BLaER1 (cell line): ENCODE data around the gene SLC37A4.
A peak's percentile ranks its signal among the peaks of the same experiment; 100 is the strongest.
"Not testable (repeated sequence)": the region's sequence is repeated elsewhere in the genome, so short reads cannot be mapped to it uniquely, and the experiment has no call there.

ENCODE experiments used
- H3K27ac ChIP-seq: shearing (Covaris generic); formaldehyde crosslinking; 2 replicates; pipeline ENCODE4 v1.8.1; 2022
- H3K27me3 ChIP-seq: shearing (Covaris generic); formaldehyde crosslinking; 2 replicates; pipeline ENCODE4 v1.8.1; 2022
- H3K36me3 ChIP-seq: shearing (Covaris generic); formaldehyde crosslinking; 2 replicates; pipeline ENCODE4 v1.8.1; 2022
- H3K4me1 ChIP-seq: shearing (Covaris generic); formaldehyde crosslinking; 2 replicates; pipeline ENCODE4 v1.8.1; 2022
- H3K4me2 ChIP-seq: shearing (Covaris generic); formaldehyde crosslinking; 2 replicates; pipeline ENCODE4 v1.8.1; 2022
- H3K4me3 ChIP-seq: shearing (Covaris generic); formaldehyde crosslinking; 2 replicates; pipeline ENCODE4 v1.8.1; 2022
- H3K9ac ChIP-seq: shearing (Covaris generic); formaldehyde crosslinking; 2 replicates; pipeline ENCODE4 v1.8.1; 2022
- H3K9me3 ChIP-seq: shearing (Covaris generic); formaldehyde crosslinking; 2 replicates; pipeline ENCODE4 v1.8.1; 2022
- H4K20me1 ChIP-seq: shearing (Covaris generic); formaldehyde crosslinking; 2 replicates; pipeline ENCODE4 v1.8.1; 2022
- Cebpa-rat ChIP-seq: shearing (Covaris generic); IDR thresholded peaks from 2 replicates; pipeline ENCODE4 v1.8.1; 2022

The SLC37A4 gene

GRCh38 chr11:119042927-119043326 is 12.2 kb upstream of the SLC37A4 start:
- Histone ChIP-seq H4K20me1 (peaks cover under 1% of the 10 kb centered on the region; the same call in 1 of the 2 replicates), H3K9me3 (no peaks in the 10 kb centered on the region), H3K27ac (no peak overlapping the region), H3K27me3 (no peaks in the 10 kb centered on the region), H3K4me3 (no peak overlapping the region), H3K4me1 (peaks cover 13% of the 10 kb centered on the region), H3K9ac (no peak overlapping the region), H3K36me3 (peaks cover 37% of the 10 kb centered on the region), H3K4me2 (no peak overlapping the region)
- no peak for TF ChIP-seq Cebpa-rat

- H3K4me2 ChIP-seq, result no peak overlapping the region
- H3K27ac ChIP-seq, result no peak overlapping the region
- no peaks in the 10 kb centered on the region; the same call in 1 of the 2 replicates for H4K20me1 ChIP-seq
- peaks cover 13% of the 10 kb centered on the region for H3K4me1 ChIP-seq
- H3K4me3 ChIP-seq, result no peak overlapping the region
- H3K9me3 ChIP-seq, result no peaks in the 10 kb centered on the region
- TF ChIP-seq Cebpa-rat, result no peak
- H3K36me3 ChIP-seq, result peaks cover 28% of the 10 kb centered on the region
- no peak overlapping the region for H3K9ac ChIP-seq
- no peaks in the 10 kb centered on the region for H3K27me3 ChIP-seq
These were observed 11.3 kb upstream of the SLC37A4 start for GRCh38 chr11:119041821-119042514.

- not testable (repeated sequence) for H3K4me3 ChIP-seq, H3K9ac ChIP-seq, H3K27ac ChIP-seq, H3K9me3 ChIP-seq, H3K27me3 ChIP-seq, H3K36me3 ChIP-seq, H4K20me1 ChIP-seq
- H3K4me1 ChIP-seq, result peaks cover 13% of the 10 kb centered on the region
- H3K4me2 ChIP-seq, result peak overlapping the region; percentile 49
These were observed 8.8 kb upstream of the SLC37A4 start for GRCh38 chr11:119039471-119039870.

DNA sequence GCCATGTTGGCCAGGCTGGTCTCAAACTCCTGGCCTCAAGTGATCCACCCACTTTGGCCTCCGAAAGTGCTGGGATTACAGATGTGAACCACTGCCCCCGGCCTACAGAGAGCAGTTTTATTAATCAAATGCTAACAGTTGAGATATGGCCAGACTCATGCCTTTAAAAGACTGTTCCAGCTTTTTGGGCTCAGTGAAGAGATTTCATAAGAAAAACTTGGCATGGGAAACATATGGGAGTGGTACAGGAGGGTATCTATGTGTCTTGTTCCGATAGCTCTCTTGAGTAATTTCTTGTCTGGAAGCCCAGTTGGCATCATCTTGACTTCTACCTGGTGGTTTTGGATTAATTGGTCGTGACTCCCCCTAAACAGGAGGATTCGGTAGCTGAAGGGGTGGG is 8.2 kb upstream of the SLC37A4 start:
- Histone ChIP-seq H3K4me1 (peaks cover 17% of the 10 kb centered on the region), H3K4me3 (no peak overlapping the region), H4K20me1 (no peaks in the 10 kb centered on the region), H3K27ac (no peak overlapping the region), H3K4me2 (peak overlapping the region; percentile 49; the same call in 1 of the 2 replicates), H3K36me3 (no peaks in the 10 kb centered on the region), H3K9me3 (no peaks in the 10 kb centered on the region), H3K27me3 (no peaks in the 10 kb centered on the region), H3K9ac (no peak overlapping the region)
- no peak for TF ChIP-seq Cebpa-rat

DNA sequence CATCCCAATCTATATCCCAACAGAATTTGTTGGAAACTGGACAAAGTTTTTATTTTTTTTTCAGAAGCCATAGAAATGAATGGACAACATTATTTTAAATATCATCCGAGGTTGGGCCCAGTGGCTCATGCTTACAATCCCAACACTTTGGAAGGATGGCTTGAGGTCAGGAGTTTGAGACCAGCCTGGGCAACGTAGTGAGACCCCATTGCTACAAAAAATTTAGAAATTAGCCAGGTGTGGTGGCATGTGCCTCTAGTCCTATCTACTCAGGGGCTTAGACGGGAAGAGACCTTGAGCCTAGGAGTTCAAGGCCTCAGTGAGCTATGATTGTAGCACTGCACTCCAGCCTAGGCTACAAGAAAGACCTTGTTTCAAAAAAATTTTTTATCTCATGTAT is 4.1 kb upstream of the SLC37A4 start:
- no peak for TF ChIP-seq Cebpa-rat

DNA sequence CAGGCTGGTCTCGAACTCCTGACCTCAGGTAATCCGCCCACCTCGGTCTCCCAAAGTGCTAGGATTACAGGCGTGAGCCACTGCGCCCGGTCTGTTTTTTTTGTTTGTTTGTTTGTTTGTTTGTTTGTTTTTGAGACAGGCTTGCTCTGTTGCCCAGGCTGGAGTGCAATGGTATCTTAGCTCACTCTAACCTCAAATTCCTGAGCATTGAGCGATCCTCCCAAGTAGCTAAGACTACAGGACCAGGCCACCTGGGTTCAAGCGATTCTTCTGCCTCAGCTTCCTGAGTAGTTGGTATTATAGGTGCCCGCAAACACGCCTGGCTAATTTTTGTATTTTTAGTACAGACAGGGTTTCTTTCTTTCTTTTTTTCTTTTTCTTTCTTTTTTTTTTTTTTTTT is 2.7 kb upstream of the SLC37A4 start:
- Histone ChIP-seq H3K4me2 (peak overlapping the region; percentile 42), H3K4me1 (peaks cover 30% of the 10 kb centered on the region)
- not testable (repeated sequence) for H3K27ac ChIP-seq, H3K9me3 ChIP-seq, H3K27me3 ChIP-seq, H3K9ac ChIP-seq, H4K20me1 ChIP-seq, H3K4me3 ChIP-seq, H3K36me3 ChIP-seq

More for the DNA sequence above, 4.1 kb upstream of the SLC37A4 start:
- H3K9ac ChIP-seq, result no peak overlapping the region
- no peak overlapping the region for H3K27ac ChIP-seq
- H4K20me1 ChIP-seq, result no peaks in the 10 kb centered on the region
- H3K4me1 ChIP-seq, result peaks cover 23% of the 10 kb centered on the region
- no peaks in the 10 kb centered on the region for H3K36me3 ChIP-seq
- H3K4me3 ChIP-seq, result no peak overlapping the region
- no peak overlapping the region for H3K4me2 ChIP-seq
- H3K9me3 ChIP-seq, result no peaks in the 10 kb centered on the region
- no peaks in the 10 kb centered on the region for H3K27me3 ChIP-seq

GRCh38 chr11:119031912-119032280 is 1.2 kb upstream of the SLC37A4 start:
- Histone ChIP-seq H3K9ac (no peak overlapping the region), H3K9me3 (no peaks in the 10 kb centered on the region), H4K20me1 (no peaks in the 10 kb centered on the region), H3K4me2 (no peak overlapping the region), H3K27me3 (no peaks in the 10 kb centered on the region), H3K27ac (no peak overlapping the region), H3K4me1 (peaks cover 30% of the 10 kb centered on the region), H3K36me3 (peaks cover 21% of the 10 kb centered on the region), H3K4me3 (no peak overlapping the region)
- TF ChIP-seq Cebpa-rat, result no peak

DNA sequence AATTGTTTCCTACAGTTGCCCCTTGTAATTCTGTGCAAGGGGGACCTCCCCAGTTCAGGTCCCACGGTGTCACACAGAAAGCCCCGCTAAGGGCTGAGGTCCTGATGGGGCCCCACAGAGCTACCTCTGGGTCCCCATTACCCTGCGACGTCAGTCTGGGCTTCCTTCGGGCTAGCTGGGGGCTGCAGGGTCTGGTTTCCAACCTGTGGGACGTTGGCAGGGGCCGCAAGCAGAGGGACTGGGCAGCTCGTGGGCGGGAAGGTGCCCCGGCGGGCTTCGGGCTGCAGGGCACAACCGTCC is 698 bp downstream of the SLC37A4 start:
- peak overlapping the region; percentile 85 for H3K4me3 ChIP-seq
- H3K9me3 ChIP-seq, result no peaks in the 10 kb centered on the region
- H3K27me3 ChIP-seq, result no peaks in the 10 kb centered on the region
- peaks cover 30% of the 10 kb centered on the region for H3K4me1 ChIP-seq
- no peaks in the 10 kb centered on the region for H4K20me1 ChIP-seq
- peak overlapping the region; percentile 72 for H3K27ac ChIP-seq
- peaks cover 40% of the 10 kb centered on the region for H3K36me3 ChIP-seq
- H3K9ac ChIP-seq, result peak overlapping the region; percentile 79
- no peak for TF ChIP-seq Cebpa-rat
- peak overlapping the region; percentile 98 for H3K4me2 ChIP-seq

GRCh38 chr11:119029340-119030028 is 1.2 kb downstream of the SLC37A4 start:
- peaks cover 45% of the 10 kb centered on the region for H3K36me3 ChIP-seq
- peaks cover 34% of the 10 kb centered on the region for H3K4me1 ChIP-seq
- H3K27me3 ChIP-seq, result no peaks in the 10 kb centered on the region
- peak overlapping the region; percentile 85 for H3K4me3 ChIP-seq
- peak overlapping the region; percentile 79 for H3K9ac ChIP-seq
- H4K20me1 ChIP-seq, result no peaks in the 10 kb centered on the region
- H3K27ac ChIP-seq, result peak overlapping the region; percentile 72; the same call in 1 of the 2 replicates
- no peak for TF ChIP-seq Cebpa-rat
- H3K4me2 ChIP-seq, result peak overlapping the region; percentile 98
- no peaks in the 10 kb centered on the region for H3K9me3 ChIP-seq

DNA sequence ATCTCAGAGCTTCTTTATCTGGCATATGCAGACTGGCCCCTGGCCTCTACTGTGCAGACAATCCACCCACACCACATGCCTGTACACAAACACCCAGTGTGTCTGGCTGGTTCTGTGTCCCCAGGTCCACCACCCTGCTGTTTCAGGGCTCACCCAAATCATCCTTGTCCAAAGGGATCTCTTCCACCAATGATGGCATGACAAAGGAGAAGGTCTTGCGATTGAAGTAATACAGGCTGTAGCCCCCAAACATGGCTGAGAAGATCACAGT is 1.7 kb downstream of the SLC37A4 start:
- peak overlapping the region; percentile 79; the same call in 1 of the 2 replicates for H3K9ac ChIP-seq
- H3K27me3 ChIP-seq, result no peaks in the 10 kb centered on the region
- H3K4me1 ChIP-seq, result peaks cover 33% of the 10 kb centered on the region
- no peak overlapping the region for H3K27ac ChIP-seq
- H4K20me1 ChIP-seq, result no peaks in the 10 kb centered on the region
- H3K36me3 ChIP-seq, result peaks cover 50% of the 10 kb centered on the region
- no peak for TF ChIP-seq Cebpa-rat
- H3K9me3 ChIP-seq, result no peaks in the 10 kb centered on the region
- H3K4me3 ChIP-seq, result no peak overlapping the region
- peak overlapping the region; percentile 98 for H3K4me2 ChIP-seq
